ENCODE data around the gene YAF2. TPM values are rescaled to one million over a fixed set of nuclear protein-coding genes. Genes with fewer than 3 reads are reported as not detected.
A peak's percentile ranks its signal among the peaks of the same experiment; 100 is the strongest.

The YAF2 gene
- total and polyA plus RNA-seq, 2 donors (not counting 3 experiments of a cell fraction or from before 2014, with no cell fraction given) = 6.9 to 29.2 TPM

DNA sequence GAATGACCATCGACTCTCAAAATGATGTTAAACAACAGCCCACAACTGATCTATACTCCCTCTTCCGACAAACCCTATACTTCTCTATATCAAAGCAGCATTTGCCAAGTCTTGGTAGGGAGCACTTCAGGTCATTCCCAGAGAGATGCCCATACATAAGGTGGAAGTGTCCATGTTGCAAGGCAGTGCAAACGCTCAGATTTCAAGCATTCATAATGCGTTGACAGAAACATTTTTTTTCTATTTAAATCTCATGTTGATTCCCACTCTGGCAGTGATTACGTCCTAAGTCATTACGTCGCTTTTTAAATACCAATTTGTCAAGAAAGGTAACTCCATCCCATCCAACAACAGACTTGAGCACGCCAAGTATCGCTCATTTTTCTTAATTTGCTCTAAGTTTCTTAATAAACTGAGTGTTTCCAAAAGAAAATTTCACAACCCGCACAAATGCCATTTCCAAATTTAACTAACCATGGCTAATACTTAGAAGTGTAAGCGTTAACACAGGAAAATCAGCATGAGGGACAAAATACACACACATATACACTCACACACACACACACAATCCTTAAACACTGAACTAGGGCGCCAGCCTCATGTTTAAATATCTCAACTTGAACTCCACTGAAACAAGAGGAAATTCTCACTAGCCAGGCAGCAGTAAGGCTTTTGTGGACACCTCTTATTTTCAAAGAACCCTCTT is 94.4 kb downstream of the YAF2 start:
- Histone ChIP-seq H3K9ac (replicated peaks; ENCODE audit: extremely low read depth, insufficient read depth, low read length) (peak overlapping the region; percentile 83), H3K4me3 (replicated peaks in 1 of 3; ENCODE audit: insufficient read depth in 1 of 3, low read depth in 1 of 3, low read length in 3 of 3) (peak overlapping the region; percentile 86 to 93 (median 89)), H3K4me2 (ENCODE audit: insufficient read depth, low read length) (peak overlapping the region; percentile 90), H3K9me1 (replicated peaks; ENCODE audit: control insufficient read depth, extremely low read depth, insufficient read depth, low read length) (no peaks in the 10 kb centered on the region), H4K20me1 (replicated peaks; ENCODE audit: control insufficient read depth, extremely low read depth, insufficient read depth, low read length) (peaks cover 4% of the 10 kb centered on the region), H3K79me2 (ENCODE audit: control insufficient read depth, insufficient read depth, low read length) (peaks cover 49% of the 10 kb centered on the region), H3K36me3 (ENCODE audit: control insufficient read depth in 2 of 2, extremely low read depth in 1 of 2, insufficient read depth in 2 of 2, low read length in 2 of 2) (no peaks in the 10 kb centered on the region), H3K27ac (ENCODE audit: insufficient read depth, low read depth, low read length) (peak overlapping the region; percentile 62), H3K4me1 (ENCODE audit: control insufficient read depth, extremely low read depth, insufficient read depth, low read length) (peaks cover 14% of the 10 kb centered on the region), H3K9me3 (replicated peaks; ENCODE audit: control insufficient read depth, insufficient read depth, low read length) (no peaks in the 10 kb centered on the region), H3K27me3 (ENCODE audit: control insufficient read depth in 2 of 2, insufficient read depth in 2 of 2, low read length in 2 of 2) (no peaks in the 10 kb centered on the region), H2AFZ (ENCODE audit: low read depth, low read length) (peak overlapping the region; percentile 96)
- peak; percentile 54 for DNase-seq (ENCODE audit: low read depth, low spot score)
- intact Hi-C loops (cut with micrococcal nuclease) = loop anchor here (1.0 kb wide), 2 partner anchors 12 to 95 kb away; partner anchors contain the start of gene YAF2
- CTCF ChIA-PET = no interaction called here
- no peak for FAIRE-seq
- BruUV-seq (replicated peaks) = TSS peak; percentile 29
- dilution Hi-C loops (cut with MboI; ENCODE audit: extremely low pct_ligation_motif_present, low sequenced_read_pairs) = no loop called here
- POLR2A ChIA-PET = no interaction called here
- TF ChIP-seq, protein P1, sequence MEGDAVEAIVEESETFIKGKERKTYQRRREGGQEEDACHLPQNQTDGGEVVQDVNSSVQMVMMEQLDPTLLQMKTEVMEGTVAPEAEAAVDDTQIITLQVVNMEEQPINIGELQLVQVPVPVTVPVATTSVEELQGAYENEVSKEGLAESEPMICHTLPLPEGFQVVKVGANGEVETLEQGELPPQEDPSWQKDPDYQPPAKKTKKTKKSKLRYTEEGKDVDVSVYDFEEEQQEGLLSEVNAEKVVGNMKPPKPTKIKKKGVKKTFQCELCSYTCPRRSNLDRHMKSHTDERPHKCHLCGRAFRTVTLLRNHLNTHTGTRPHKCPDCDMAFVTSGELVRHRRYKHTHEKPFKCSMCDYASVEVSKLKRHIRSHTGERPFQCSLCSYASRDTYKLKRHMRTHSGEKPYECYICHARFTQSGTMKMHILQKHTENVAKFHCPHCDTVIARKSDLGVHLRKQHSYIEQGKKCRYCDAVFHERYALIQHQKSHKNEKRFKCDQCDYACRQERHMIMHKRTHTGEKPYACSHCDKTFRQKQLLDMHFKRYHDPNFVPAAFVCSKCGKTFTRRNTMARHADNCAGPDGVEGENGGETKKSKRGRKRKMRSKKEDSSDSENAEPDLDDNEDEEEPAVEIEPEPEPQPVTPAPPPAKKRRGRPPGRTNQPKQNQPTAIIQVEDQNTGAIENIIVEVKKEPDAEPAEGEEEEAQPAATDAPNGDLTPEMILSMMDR (IDR thresholded peaks at IDR 0.05; ENCODE audit: extremely low read depth in 1 of 2, insufficient read depth in 1 of 2, low read depth in 1 of 2, low read length in 2 of 2) = no peak
- no peak for TF ChIP-seq EZH2 (IDR thresholded peaks at IDR 0.05; ENCODE audit: borderline replicate concordance, low read depth, low read length, severe bottlenecking)

DNA sequence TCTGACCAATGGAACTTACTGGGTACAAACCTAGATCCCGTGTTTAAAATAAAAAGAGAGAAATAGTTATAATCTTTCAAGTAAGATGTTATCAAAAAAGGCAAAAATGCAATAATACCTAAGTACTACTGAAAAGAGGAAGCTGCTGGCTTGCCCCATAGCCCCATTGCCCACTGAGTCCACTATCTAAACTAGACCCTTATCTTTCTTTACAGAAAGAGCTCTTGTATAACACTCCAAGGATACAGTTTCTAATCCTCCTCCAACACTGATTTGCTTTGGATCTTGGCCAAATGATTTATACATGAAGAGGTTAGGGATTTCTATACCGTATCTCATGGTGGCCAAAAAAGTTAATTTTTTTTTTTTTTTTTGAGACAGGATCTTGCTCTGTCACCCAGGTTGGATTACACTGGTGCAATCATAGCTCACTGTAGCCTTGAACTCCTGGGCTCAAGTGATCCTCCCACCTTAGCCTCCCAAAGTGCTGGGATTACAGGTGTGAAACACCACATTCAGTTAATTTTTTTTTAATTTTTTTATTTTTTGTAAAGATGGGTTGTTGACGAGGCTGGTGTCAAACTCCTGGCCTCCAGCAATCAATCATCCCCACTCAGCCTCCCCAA is 96.0 kb downstream of the YAF2 start:
- Histone ChIP-seq H3K4me2 (ENCODE audit: insufficient read depth, low read length) (no peak overlapping the region), H3K4me3 (replicated peaks in 1 of 3; ENCODE audit: insufficient read depth in 1 of 3, low read depth in 1 of 3, low read length in 3 of 3) (no peak overlapping the region), H3K9me3 (replicated peaks; ENCODE audit: control insufficient read depth, insufficient read depth, low read length) (no peaks in the 10 kb centered on the region), H3K9ac (replicated peaks; ENCODE audit: extremely low read depth, insufficient read depth, low read length) (no peak overlapping the region), H3K79me2 (ENCODE audit: control insufficient read depth, insufficient read depth, low read length) (peaks cover 58% of the 10 kb centered on the region), H3K9me1 (replicated peaks; ENCODE audit: control insufficient read depth, extremely low read depth, insufficient read depth, low read length) (no peaks in the 10 kb centered on the region), H3K36me3 (ENCODE audit: control insufficient read depth in 2 of 2, extremely low read depth in 1 of 2, insufficient read depth in 2 of 2, low read length in 2 of 2) (no peaks in the 10 kb centered on the region), H3K4me1 (ENCODE audit: control insufficient read depth, extremely low read depth, insufficient read depth, low read length) (peaks cover 14% of the 10 kb centered on the region), H3K27me3 (ENCODE audit: control insufficient read depth in 2 of 2, insufficient read depth in 2 of 2, low read length in 2 of 2) (no peaks in the 10 kb centered on the region), H4K20me1 (replicated peaks; ENCODE audit: control insufficient read depth, extremely low read depth, insufficient read depth, low read length) (peaks cover 4% of the 10 kb centered on the region), H3K27ac (ENCODE audit: insufficient read depth, low read depth, low read length) (no peak overlapping the region), H2AFZ (ENCODE audit: low read depth, low read length) (no peak overlapping the region)
- ChIA-PET CTCF (interaction anchor here (0.8 to 1.5 kb wide), 2 partner anchors 11 to 190 kb away, joined by 3 to 8 read pairs; no protein-coding TSS in a partner anchor), POLR2A (no interaction called here)
- FAIRE-seq (no peak), DNase-seq (ENCODE audit: low read depth, low spot score) (no peak)
- intact Hi-C loops (cut with micrococcal nuclease) = no loop called here
- TF ChIP-seq POLR2A (IDR thresholded peaks at IDR 0.05; ENCODE audit: low read depth, low read length) (no peak), FOS (IDR thresholded peaks at IDR 0.05; ENCODE audit: borderline replicate concordance, insufficient read depth, low read length) (no peak), POLR2AphosphoS5 (IDR thresholded peaks at IDR 0.05; ENCODE audit: insufficient read depth, low read depth, low read length) (no peak), MYC (IDR thresholded peaks at IDR 0.05; ENCODE audit: low read depth, low read length) (no peak), EZH2 (IDR thresholded peaks at IDR 0.05; ENCODE audit: borderline replicate concordance, low read depth, low read length, severe bottlenecking) (no peak), GATA2 (IDR thresholded peaks at IDR 0.05; ENCODE audit: insufficient read depth, insufficient read length, low read depth, low read length) (no peak), JUN (IDR thresholded peaks at IDR 0.05; ENCODE audit: borderline replicate concordance, insufficient read depth, insufficient read length, low read depth) (no peak)
- TF ChIP-seq, protein P1 (IDR thresholded peaks at IDR 0.05; ENCODE audit: extremely low read depth in 1 of 2, insufficient read depth in 1 of 2, low read depth in 1 of 2, low read length in 2 of 2) = no peak
- TF ChIP-seq, protein P2, sequence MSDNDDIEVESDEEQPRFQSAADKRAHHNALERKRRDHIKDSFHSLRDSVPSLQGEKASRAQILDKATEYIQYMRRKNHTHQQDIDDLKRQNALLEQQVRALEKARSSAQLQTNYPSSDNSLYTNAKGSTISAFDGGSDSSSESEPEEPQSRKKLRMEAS (IDR thresholded peaks at IDR 0.05; ENCODE audit: insufficient read depth, insufficient read length) = no peak
- no TSS peak for BruUV-seq (replicated peaks)
- dilution Hi-C loops (cut with MboI; ENCODE audit: extremely low pct_ligation_motif_present, low sequenced_read_pairs) = no loop called here
